ENCODE data around the gene LST1. TPM values are rescaled to one million over a fixed set of nuclear protein-coding genes. Genes with fewer than 3 reads are reported as not detected.

Gene LST1
- total and polyA plus RNA-seq, 2 of the 4 experiments (the other 2 are of a cell fraction): not detected

DNA sequence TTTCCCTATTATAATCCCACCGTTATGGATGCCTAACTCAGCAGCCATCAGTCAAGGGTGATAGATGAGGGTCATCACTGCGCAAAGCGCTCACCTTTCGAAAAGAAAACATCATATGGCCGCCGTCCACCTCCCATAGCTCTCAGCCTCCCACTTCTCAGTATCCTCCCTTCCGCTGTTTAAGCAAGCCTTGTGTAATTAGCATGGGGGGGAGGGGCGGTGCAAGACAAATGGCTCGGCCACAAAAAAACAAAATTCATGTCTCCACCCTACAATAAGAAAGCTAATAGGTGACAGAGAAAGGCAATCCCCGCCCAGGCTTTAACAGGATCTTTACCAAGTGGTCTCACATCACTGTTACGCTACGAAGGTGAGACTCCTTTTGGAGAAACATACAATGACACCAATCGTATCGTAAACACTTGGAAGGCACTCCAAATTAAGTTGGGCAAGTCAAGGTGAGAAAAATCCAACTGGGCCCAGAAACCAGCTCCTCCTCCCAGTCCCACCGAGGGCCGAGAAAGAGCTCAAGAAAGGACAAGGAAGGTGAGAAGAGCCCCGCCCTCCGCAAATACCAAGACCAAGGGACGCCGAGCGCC lies 44.9 kb upstream of the LST1 start:
- H3K36me3 ChIP-seq (ENCODE audit: control insufficient read depth, insufficient read depth, low read length): peaks cover 32% of the 10 kb centered on the region
- H4K8ac ChIP-seq (ENCODE audit: low read depth in 2 of 2, low read length in 2 of 2): peak overlapping the region; percentile 87 to 99
- peaks cover 10% of the 10 kb centered on the region for H3K4me1 ChIP-seq (ENCODE audit: control insufficient read depth, insufficient read depth, low read length)
- peak overlapping the region; percentile 99 for H2AK5ac ChIP-seq (ENCODE audit: low read depth, low read length)
- peak overlapping the region; percentile 35; the same call in 1 of the 3 replicates for H2BK15ac ChIP-seq (ENCODE audit: low read depth, low read length)
- H3K79me1 ChIP-seq (ENCODE audit: low read depth in 1 of 2, low read length in 2 of 2): peaks cover 14 to 54% of the 10 kb centered on the region in 2 experiments
- intact Hi-C loops (cut with micrococcal nuclease) (loop anchor here (1.0 kb wide), 1 partner anchor 48 kb away; no protein-coding TSS in a partner anchor), in situ Hi-C loops (cut with MboI; ENCODE audit: low sequenced_read_pairs) (loop anchor here (5.0 to 10.0 kb wide), 2 partner anchors 49 to 294 kb away; no protein-coding TSS in a partner anchor), dilution Hi-C loops (cut with HindIII; ENCODE audit: low sequenced_read_pairs, unreplicated experiment) (no loop called here)
- peak overlapping the region; percentile 99 for H3K9ac ChIP-seq (ENCODE audit: low read depth, low read length)
- peak overlapping the region; percentile 99 for H3K23ac ChIP-seq (ENCODE audit: low read depth, low read length)
- peak overlapping the region; percentile 98 for H2AK9ac ChIP-seq (replicated peaks; ENCODE audit: low read depth, low read length, poor library complexity)
- H2AFZ ChIP-seq (replicated peaks; ENCODE audit: low read length, poor library complexity): peak overlapping the region; percentile 93
- H4K5ac ChIP-seq (ENCODE audit: low read depth, low read length): peak overlapping the region; percentile 87
- peak overlapping the region; percentile 36; the same call in 1 of the 2 replicates for H2BK20ac ChIP-seq (ENCODE audit: low read depth, low read length)
- H3K9me1 ChIP-seq (ENCODE audit: insufficient read depth, low read length): 0 out of 2 replicates have a peak, but pooled peaks cover 6% of the 10 kb centered on the region
- TSS peak; percentile 86 for BruUV-seq (replicated peaks)
- H3K14ac ChIP-seq (replicated peaks; ENCODE audit: low read depth, low read length): peak overlapping the region; percentile 100
- POLR2A ChIA-PET (ENCODE audit: unreplicated experiment): interaction anchor here (0.6 to 1.0 kb wide), 4 partner anchors 45 to 1428 kb away, joined by 3 to 4 read pairs (median 4); partner anchors contain the start of gene C6orf47
- peak overlapping the region; percentile 99 for H3K56ac ChIP-seq (ENCODE audit: extremely low read depth, insufficient read depth, low read length)
- H3K4ac ChIP-seq (ENCODE audit: low read depth, low read length): peak overlapping the region; percentile 96
- peak overlapping the region; percentile 99 for H2BK5ac ChIP-seq (ENCODE audit: low read depth, low read length, poor library complexity, severe bottlenecking)
- ATAC-seq (ENCODE audit: low read depth) (peak; percentile 25; the same call in 1 of the 2 replicates), DNase-seq (peak; percentile 50)
- H3K9me3 ChIP-seq (ENCODE audit: control insufficient read depth, insufficient read depth, low read length): no peaks in the 10 kb centered on the region
- peak overlapping the region; percentile 69 for H3K18ac ChIP-seq (ENCODE audit: low read depth, low read length)
- peak overlapping the region; percentile 99 for H4K91ac ChIP-seq (ENCODE audit: insufficient read depth, low read depth, low read length)
- H3K4me2 ChIP-seq (ENCODE audit: low read depth, low read length): peak overlapping the region; percentile 85
- peak overlapping the region; percentile 72 for H3K4me3 ChIP-seq (ENCODE audit: insufficient read depth, low read depth, low read length)
- peaks cover 56% of the 10 kb centered on the region for H4K20me1 ChIP-seq (ENCODE audit: insufficient read depth, low read length)
- CTCF ChIA-PET: interaction anchor here (0.6 to 1.5 kb wide), 4 partner anchors 9 to 58 kb away, joined by 3 to 6 read pairs (median 3); no protein-coding TSS in a partner anchor
- 0% methylated on average over 2 of the region's 21 CpGs; no CpG with 5 or more reads in 1 of the 2 experiments for WGBS, 2 experiments (ENCODE audit: extremely low coverage in 2 of 2, insufficient read length in 1 of 2)
- H3K27me3 ChIP-seq (ENCODE audit: control insufficient read depth, insufficient read depth, low read length): no peaks in the 10 kb centered on the region
- TF ChIP-seq CEBPB (IDR thresholded peaks at IDR 0.05; ENCODE audit: low read depth, low read length) (peak; percentile 68), RAD21 (IDR thresholded peaks at IDR 0.05; ENCODE audit: low read length) (0 out of 2 replicates have a peak, but pooled peaks have one; percentile 4), CHD1 (IDR thresholded peaks at IDR 0.05; ENCODE audit: low read depth, low read length) (0 out of 2 replicates have a peak, but pooled peaks have one; percentile 22), NFE2L2 (IDR thresholded peaks at IDR 0.05; ENCODE audit: low read depth, low read length) (no peak)
- peak overlapping the region; percentile 83 for H3K27ac ChIP-seq (ENCODE audit: insufficient read depth, low read length)
- peak overlapping the region; percentile 73 for H2BK120ac ChIP-seq (ENCODE audit: low read depth, low read length)
